Tibial artery (tissue), 4 donors: Measurements from ENCODE around the gene BRIP1.

ENCODE experiments used
- DNase-seq, 2 donors: peaks; one replicate each; pipeline ENCODE4 v3.0.0-alpha.2; 2019
- H3K27ac ChIP-seq, 2 donors: fragments of 200-600 bp; sonication (generic) in 1 of 2; 1 replicate in 1 of 2; 2 replicates in 1 of 2; pipeline ENCODE4 v1.5.1; 2018 to 2019; ENCODE audit warnings: mild to moderate bottlenecking in 1 of 2
- H3K27me3 ChIP-seq, 2 donors: fragments of 200-600 bp; sonication (generic) in 1 of 2; one replicate each; pipeline versions ENCODE4 v1.5.1 to v1.6.0; 2016 to 2019
- H3K36me3 ChIP-seq, 3 donors: fragments of 200-600 bp; sonication (generic) in 2 of 3; one replicate each; pipeline ENCODE4 v1.5.1; 2016 to 2019; ENCODE audit warnings: mild to moderate bottlenecking in 2 of 3
- H3K4me1 ChIP-seq, 4 donors: fragments of 200-600 bp; sonication (generic) in 2 of 4; 1 replicate in 3 of 4; 2 replicates in 1 of 4; pipeline ENCODE4 v1.5.1; 2016 to 2019
- H3K4me3 ChIP-seq, 2 donors: fragments of 200-600 bp; sonication (generic) in 1 of 2; 1 replicate in 1 of 2; 2 replicates in 1 of 2; pipeline ENCODE4 v1.5.1; 2018 to 2019; ENCODE audit warnings: mild to moderate bottlenecking in 2 of 2
- H3K9me3 ChIP-seq, 3 donors: fragments of 200-600 bp; sonication (generic) in 1 of 3; one replicate each; pipeline ENCODE4 v1.5.1; 2016 to 2019
- intact Hi-C: fragments of 100-400 bp; cut with DNase I; formaldehyde crosslinking; loops from one replicate; pipeline ENCODE4 v1.15.0; 2023; ENCODE audit warnings: low total_unique reads
- TF ChIP-seq, protein P1 (sequence below), 2 experiments: fragments of 200-600 bp in 1 of 2; fragments of 450-650 bp in 1 of 2; IDR thresholded peaks; one replicate each; pipeline ENCODE4 v1.5.1; 2017 to 2019; ENCODE audit warnings: antibody characterized with exemption in 2 of 2, mild to moderate bottlenecking in 1 of 2, moderate library complexity in 1 of 2

BRIP1 gene

DNA sequence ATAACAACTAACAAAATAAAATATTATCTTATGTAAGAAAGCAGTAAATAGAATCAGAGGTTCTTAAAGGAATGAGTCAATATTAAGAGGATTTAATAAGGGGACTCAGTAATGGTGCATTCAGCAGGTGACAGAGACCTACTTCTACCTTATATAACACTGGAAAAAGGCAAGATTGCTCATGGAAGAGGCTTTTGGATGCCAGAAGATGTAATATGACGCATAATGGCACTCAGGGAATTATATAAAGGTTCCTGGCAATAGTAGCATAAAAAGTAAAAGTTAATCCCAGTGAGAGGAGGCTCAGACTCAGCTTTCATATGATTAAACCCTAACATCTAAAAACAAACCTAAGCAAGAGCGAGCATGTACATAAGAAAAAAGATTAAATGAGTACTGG, 136.4 kb downstream of the BRIP1 start:
- no peak for DNase-seq
- no peak overlapping the region for H3K4me3 ChIP-seq
- H3K9me3 ChIP-seq = no peaks in the 10 kb centered on the region
- intact Hi-C loops = no loop called here
- no peaks in the 10 kb centered on the region for H3K36me3 ChIP-seq
- H3K4me1 ChIP-seq = no peaks in the 10 kb centered on the region
- TF ChIP-seq, protein P1, sequence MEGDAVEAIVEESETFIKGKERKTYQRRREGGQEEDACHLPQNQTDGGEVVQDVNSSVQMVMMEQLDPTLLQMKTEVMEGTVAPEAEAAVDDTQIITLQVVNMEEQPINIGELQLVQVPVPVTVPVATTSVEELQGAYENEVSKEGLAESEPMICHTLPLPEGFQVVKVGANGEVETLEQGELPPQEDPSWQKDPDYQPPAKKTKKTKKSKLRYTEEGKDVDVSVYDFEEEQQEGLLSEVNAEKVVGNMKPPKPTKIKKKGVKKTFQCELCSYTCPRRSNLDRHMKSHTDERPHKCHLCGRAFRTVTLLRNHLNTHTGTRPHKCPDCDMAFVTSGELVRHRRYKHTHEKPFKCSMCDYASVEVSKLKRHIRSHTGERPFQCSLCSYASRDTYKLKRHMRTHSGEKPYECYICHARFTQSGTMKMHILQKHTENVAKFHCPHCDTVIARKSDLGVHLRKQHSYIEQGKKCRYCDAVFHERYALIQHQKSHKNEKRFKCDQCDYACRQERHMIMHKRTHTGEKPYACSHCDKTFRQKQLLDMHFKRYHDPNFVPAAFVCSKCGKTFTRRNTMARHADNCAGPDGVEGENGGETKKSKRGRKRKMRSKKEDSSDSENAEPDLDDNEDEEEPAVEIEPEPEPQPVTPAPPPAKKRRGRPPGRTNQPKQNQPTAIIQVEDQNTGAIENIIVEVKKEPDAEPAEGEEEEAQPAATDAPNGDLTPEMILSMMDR (IDR thresholded peaks at IDR 0.05) = no peak
- H3K27me3 ChIP-seq = no peaks in the 10 kb centered on the region
- H3K27ac ChIP-seq = no peak overlapping the region

DNA sequence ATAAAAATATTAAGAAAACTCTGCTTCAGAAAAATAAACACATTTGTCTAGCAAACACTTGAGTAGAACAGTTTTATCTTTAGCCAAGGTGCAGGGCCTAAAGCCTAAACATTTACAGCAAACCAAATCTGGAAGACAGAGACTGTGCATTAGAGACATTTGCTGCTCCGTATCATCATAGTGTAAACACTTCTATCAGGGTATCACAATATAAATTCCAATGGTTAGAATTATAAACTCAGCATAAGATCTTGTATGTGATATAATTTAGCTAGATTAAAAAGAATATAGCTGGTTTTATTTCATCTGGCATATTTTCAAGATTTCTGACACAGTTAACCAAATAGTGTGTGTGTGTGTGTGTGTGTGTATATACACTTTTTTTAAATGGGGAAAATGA, 138.6 kb downstream of the BRIP1 start:
- TF ChIP-seq, protein P1 (IDR thresholded peaks at IDR 0.05) = no peak
- intact Hi-C loops = no loop called here
- Histone ChIP-seq H3K4me1 (no peaks in the 10 kb centered on the region), H3K4me3 (no peak overlapping the region), H3K27ac (no peak overlapping the region), H3K9me3 (no peaks in the 10 kb centered on the region), H3K36me3 (no peaks in the 10 kb centered on the region), H3K27me3 (no peaks in the 10 kb centered on the region)
- no peak for DNase-seq

DNA sequence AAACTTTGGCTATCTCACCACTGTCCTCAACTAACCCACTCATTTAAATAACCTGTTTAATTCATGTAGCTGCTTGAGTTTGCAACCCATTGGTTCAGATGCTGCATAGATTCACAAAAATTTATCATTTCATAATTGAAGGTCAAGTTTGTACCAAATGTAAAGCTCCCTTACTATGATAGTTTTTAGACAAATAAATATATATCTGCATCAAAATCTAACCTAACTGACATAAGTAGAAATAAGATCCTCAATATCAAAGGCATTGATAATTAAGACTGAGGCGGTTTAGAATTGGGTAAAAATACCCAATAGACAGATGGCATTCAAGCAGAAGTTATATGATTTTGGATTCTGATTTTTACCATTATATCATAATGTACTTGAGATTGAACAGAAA, 139.4 kb downstream of the BRIP1 start:
- no peak for DNase-seq
- Histone ChIP-seq H3K4me3 (no peak overlapping the region), H3K27ac (no peak overlapping the region), H3K27me3 (no peaks in the 10 kb centered on the region), H3K36me3 (no peaks in the 10 kb centered on the region), H3K9me3 (no peaks in the 10 kb centered on the region), H3K4me1 (no peaks in the 10 kb centered on the region)
- intact Hi-C loops = no loop called here
- TF ChIP-seq, protein P1 (IDR thresholded peaks at IDR 0.05) = no peak

DNA sequence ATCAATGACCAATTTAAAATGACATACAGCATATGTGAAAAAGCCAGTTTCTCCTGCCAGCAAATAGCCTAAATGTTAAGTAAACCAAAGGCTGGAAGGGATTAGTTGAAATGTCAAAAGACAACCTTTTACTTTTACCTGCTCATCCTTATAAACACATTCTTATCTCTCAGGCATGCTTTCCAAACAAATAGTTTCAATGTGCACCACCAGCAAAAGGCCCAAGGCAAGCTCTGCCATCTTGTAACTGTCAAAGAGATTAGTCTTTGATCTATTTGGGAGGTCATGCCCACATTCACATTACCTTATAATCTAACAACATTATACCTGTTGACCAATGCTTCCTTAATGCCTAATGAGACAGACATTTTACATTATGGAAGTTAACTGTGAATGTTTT, 140.1 kb downstream of the BRIP1 start:
- no peak overlapping the region for H3K4me3 ChIP-seq
- H3K27ac ChIP-seq = no peak overlapping the region
- H3K27me3 ChIP-seq = no peaks in the 10 kb centered on the region
- intact Hi-C loops = no loop called here
- DNase-seq = no peak
- no peaks in the 10 kb centered on the region for H3K4me1 ChIP-seq
- no peaks in the 10 kb centered on the region for H3K36me3 ChIP-seq
- peaks cover 0 to 2% (median 0%) of the 10 kb centered on the region in 3 donors for H3K9me3 ChIP-seq
- TF ChIP-seq, protein P1 (IDR thresholded peaks at IDR 0.05) = no peak

DNA sequence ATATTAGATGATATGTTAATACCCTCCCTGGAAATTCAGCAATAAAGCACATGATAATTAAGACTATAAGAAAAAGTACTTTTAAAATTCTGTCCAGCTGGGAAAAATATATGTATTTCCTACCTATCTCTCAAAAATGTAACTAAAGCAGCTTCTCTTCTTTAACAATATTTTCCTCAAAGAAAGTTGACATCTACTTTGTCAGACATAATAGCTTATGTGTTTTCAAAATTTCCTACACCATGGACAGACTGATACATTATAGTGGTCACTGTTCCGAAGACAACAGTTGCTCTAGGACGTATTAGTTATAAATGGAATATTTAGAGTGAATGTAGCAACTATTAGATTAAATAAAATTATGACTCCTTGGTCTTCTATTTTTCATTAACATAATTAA, 140.9 kb downstream of the BRIP1 start:
- intact Hi-C loops = no loop called here
- Histone ChIP-seq H3K36me3 (no peaks in the 10 kb centered on the region), H3K27ac (no peak overlapping the region), H3K4me1 (no peaks in the 10 kb centered on the region), H3K27me3 (no peaks in the 10 kb centered on the region), H3K4me3 (no peak overlapping the region), H3K9me3 (peaks cover 0 to 7% (median 0%) of the 10 kb centered on the region in 3 donors)
- no peak for DNase-seq
- TF ChIP-seq, protein P1 (IDR thresholded peaks at IDR 0.05) = no peak
